ENCODE data around the gene SERPINF2. TPM values are rescaled to one million over a fixed set of nuclear protein-coding genes. Genes with fewer than 3 reads are reported as not detected.

SERPINF2 gene
- polyA plus RNA-seq, 1 donor from 2014 or later, result not detected

DNA sequence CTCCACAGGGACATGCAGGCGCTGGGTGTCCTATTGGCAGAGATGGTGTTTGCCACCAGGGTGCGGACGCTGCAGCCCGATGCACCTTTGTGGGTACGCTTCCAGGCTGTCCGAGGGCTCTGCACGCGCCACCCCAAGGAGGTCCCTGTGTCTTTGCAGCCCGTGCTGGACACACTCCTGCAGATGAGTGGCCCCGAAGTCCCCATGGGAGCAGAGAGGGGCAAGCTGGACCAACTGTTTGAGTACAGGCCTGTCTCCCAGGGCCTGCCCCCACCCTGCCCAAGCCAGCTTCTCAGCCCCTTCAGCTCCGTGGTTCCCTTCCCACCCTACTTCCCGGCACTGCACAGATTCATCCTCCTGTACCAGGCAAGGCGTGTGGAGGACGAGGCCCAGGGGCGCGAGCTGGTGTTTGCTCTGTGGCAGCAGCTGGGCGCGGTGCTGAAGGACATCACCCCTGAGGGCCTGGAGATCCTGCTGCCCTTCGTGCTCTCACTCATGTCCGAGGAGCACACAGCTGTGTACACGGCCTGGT lies 15.3 kb upstream of the SERPINF2 start:
- Histone ChIP-seq H3K4me2 (ENCODE audit: low read length) (no peak overlapping the region), H2AFZ (ENCODE audit: low read depth, low read length) (no peak overlapping the region), H3K27me3 (ENCODE audit: insufficient read depth, low read depth, low read length) (no peaks in the 10 kb centered on the region), H3K9me3 (ENCODE audit: low read length) (no peaks in the 10 kb centered on the region), H3K79me2 (replicated peaks; ENCODE audit: insufficient read depth, low read length) (no peaks in the 10 kb centered on the region), H3K9me2 (ENCODE audit: insufficient read depth, low read length) (no peaks in the 10 kb centered on the region), H3K36me3 (ENCODE audit: insufficient read depth, low read length) (no peaks in the 10 kb centered on the region), H3K27ac (ENCODE audit: low read length) (no peak overlapping the region), H3F3A (ENCODE audit: insufficient read depth, low read length, poor library complexity, severe bottlenecking) (no peaks in the 10 kb centered on the region), H3K4me3 (ENCODE audit: low read length) (no peak overlapping the region), H4K20me1 (ENCODE audit: insufficient read depth) (no peaks in the 10 kb centered on the region), H3K9ac (ENCODE audit: low read length) (no peak overlapping the region)
- TF ChIP-seq, protein P1, sequence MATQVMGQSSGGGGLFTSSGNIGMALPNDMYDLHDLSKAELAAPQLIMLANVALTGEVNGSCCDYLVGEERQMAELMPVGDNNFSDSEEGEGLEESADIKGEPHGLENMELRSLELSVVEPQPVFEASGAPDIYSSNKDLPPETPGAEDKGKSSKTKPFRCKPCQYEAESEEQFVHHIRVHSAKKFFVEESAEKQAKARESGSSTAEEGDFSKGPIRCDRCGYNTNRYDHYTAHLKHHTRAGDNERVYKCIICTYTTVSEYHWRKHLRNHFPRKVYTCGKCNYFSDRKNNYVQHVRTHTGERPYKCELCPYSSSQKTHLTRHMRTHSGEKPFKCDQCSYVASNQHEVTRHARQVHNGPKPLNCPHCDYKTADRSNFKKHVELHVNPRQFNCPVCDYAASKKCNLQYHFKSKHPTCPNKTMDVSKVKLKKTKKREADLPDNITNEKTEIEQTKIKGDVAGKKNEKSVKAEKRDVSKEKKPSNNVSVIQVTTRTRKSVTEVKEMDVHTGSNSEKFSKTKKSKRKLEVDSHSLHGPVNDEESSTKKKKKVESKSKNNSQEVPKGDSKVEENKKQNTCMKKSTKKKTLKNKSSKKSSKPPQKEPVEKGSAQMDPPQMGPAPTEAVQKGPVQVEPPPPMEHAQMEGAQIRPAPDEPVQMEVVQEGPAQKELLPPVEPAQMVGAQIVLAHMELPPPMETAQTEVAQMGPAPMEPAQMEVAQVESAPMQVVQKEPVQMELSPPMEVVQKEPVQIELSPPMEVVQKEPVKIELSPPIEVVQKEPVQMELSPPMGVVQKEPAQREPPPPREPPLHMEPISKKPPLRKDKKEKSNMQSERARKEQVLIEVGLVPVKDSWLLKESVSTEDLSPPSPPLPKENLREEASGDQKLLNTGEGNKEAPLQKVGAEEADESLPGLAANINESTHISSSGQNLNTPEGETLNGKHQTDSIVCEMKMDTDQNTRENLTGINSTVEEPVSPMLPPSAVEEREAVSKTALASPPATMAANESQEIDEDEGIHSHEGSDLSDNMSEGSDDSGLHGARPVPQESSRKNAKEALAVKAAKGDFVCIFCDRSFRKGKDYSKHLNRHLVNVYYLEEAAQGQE (IDR thresholded peaks at IDR 0.05; ENCODE audit: borderline replicate concordance), result no peak
- TF ChIP-seq POLR2AphosphoS5 (IDR thresholded peaks at IDR 0.05) (no peak), CTCF (IDR thresholded peaks at IDR 0.05; ENCODE audit: poor library complexity, severe bottlenecking) (no peak), TAF1 (IDR thresholded peaks at IDR 0.05; ENCODE audit: low read depth) (no peak), EP300 (conservative IDR thresholded peaks at IDR 0.05; ENCODE audit: poor library complexity, severe bottlenecking) (no peak), RAD21 (conservative IDR thresholded peaks at IDR 0.05) (no peak), MXI1 (conservative IDR thresholded peaks at IDR 0.05; ENCODE audit: poor library complexity, severe bottlenecking) (no peak), EZH2 (IDR thresholded peaks at IDR 0.05; ENCODE audit: borderline replicate concordance, insufficient read depth, low read length, poor library complexity, severe bottlenecking) (no peak), SMC3 (conservative IDR thresholded peaks at IDR 0.05; ENCODE audit: poor library complexity) (no peak)

DNA sequence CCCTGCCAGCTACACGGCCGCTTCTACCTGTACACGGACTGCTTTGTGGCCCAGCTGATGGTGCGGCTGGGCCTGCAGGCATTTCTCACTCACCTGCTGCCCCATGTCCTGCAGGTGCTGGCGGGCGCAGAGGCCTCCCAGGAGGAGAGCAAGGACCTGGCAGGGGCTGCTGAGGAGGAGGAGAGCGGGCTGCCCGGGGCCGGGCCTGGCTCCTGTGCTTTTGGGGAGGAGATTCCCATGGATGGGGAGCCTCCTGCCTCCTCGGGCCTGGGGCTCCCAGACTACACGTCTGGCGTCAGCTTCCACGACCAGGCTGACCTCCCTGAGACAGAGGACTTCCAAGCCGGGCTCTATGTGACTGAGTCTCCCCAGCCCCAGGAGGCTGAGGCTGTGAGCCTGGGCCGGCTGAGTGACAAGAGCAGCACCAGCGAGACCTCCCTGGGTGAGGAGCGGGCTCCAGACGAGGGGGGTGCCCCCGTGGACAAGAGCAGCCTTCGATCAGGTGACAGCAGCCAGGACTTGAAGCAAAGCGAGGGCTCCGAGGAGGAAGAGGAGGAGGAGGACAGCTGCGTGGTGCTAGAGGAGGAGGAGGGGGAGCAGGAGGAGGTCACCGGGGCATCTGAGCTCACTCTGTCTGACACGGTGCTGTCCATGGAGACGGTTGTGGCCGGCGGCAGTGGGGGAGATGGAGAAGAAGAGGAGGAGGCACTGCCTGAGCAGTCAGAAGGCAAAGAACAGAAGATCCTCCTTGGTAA lies 14.6 kb upstream of the SERPINF2 start:
- no peaks in the 10 kb centered on the region for H3K9me2 ChIP-seq (ENCODE audit: insufficient read depth, low read length)
- H3K36me3 ChIP-seq (ENCODE audit: insufficient read depth, low read length), result no peaks in the 10 kb centered on the region
- no peak overlapping the region for H3K9ac ChIP-seq (ENCODE audit: low read length)
- no peak for TF ChIP-seq MXI1 (conservative IDR thresholded peaks at IDR 0.05; ENCODE audit: poor library complexity, severe bottlenecking)
- TF ChIP-seq, protein P1 (IDR thresholded peaks at IDR 0.05; ENCODE audit: borderline replicate concordance), result no peak
- no peak for TF ChIP-seq SMC3 (conservative IDR thresholded peaks at IDR 0.05; ENCODE audit: poor library complexity)
- TF ChIP-seq TAF1 (IDR thresholded peaks at IDR 0.05; ENCODE audit: low read depth), result no peak
- TF ChIP-seq POLR2AphosphoS5 (IDR thresholded peaks at IDR 0.05), result no peak
- TF ChIP-seq EZH2 (IDR thresholded peaks at IDR 0.05; ENCODE audit: borderline replicate concordance, insufficient read depth, low read length, poor library complexity, severe bottlenecking), result no peak
- no peak for TF ChIP-seq EP300 (conservative IDR thresholded peaks at IDR 0.05; ENCODE audit: poor library complexity, severe bottlenecking)
- TF ChIP-seq RAD21 (conservative IDR thresholded peaks at IDR 0.05), result no peak
- no peak for TF ChIP-seq CTCF (IDR thresholded peaks at IDR 0.05; ENCODE audit: poor library complexity, severe bottlenecking)
- H2AFZ ChIP-seq (ENCODE audit: low read depth, low read length), result no peak overlapping the region
- H3K9me3 ChIP-seq (ENCODE audit: low read length), result no peaks in the 10 kb centered on the region
- no peak overlapping the region for H3K27ac ChIP-seq (ENCODE audit: low read length)
- H3K27me3 ChIP-seq (ENCODE audit: insufficient read depth, low read depth, low read length), result no peaks in the 10 kb centered on the region
- H4K20me1 ChIP-seq (ENCODE audit: insufficient read depth), result no peaks in the 10 kb centered on the region
- no peaks in the 10 kb centered on the region for H3K79me2 ChIP-seq (replicated peaks; ENCODE audit: insufficient read depth, low read length)
- H3K4me3 ChIP-seq (ENCODE audit: low read length), result no peak overlapping the region
- H3K4me2 ChIP-seq (ENCODE audit: low read length), result no peak overlapping the region
- no peaks in the 10 kb centered on the region for H3F3A ChIP-seq (ENCODE audit: insufficient read depth, low read length, poor library complexity, severe bottlenecking)

Data from neural cell (in vitro differentiated cells).